ENCODE measurements around the gene AFF1.

GRCh38 chr4:87109121-87109520, 174.3 kb downstream of the AFF1 start:
- TF ChIP-seq CTCF (conservative IDR thresholded peaks at IDR 0.05 in 1 of 2, IDR thresholded peaks at IDR 0.05 in 1 of 2; ENCODE audit: extremely low read depth in 1 of 2, insufficient read depth in 1 of 2, low read depth in 1 of 2, low read length in 2 of 2) (no peak), EZH2 (IDR thresholded peaks at IDR 0.05; ENCODE audit: borderline replicate concordance, low read length) (no peak)

Measured in mammary epithelial cell (primary cell).